ENCODE measurements around the gene LDAH. TPM values are rescaled to one million over a fixed set of nuclear protein-coding genes. Genes with fewer than 3 reads are reported as not detected.

The LDAH gene
- polyA plus RNA-seq, 1 experiment = 31.4 TPM

- Histone ChIP-seq H3K27ac (ENCODE audit: low read depth, low read length) (no peak overlapping the region), H3K27me3 (ENCODE audit: control insufficient read depth, insufficient read depth, low read length) (peaks cover 93% of the 10 kb centered on the region), H3K9me3 (ENCODE audit: control insufficient read depth, insufficient read depth, low read length) (peaks cover 4% of the 10 kb centered on the region; the same call in 1 of the 2 replicates), H3K4me3 (ENCODE audit: low read depth, low read length) (peak overlapping the region; percentile 41; the same call in 1 of the 2 replicates)
- TF ChIP-seq CTCF (IDR thresholded peaks at IDR 0.05; ENCODE audit: low read depth, low read length) = no peak
- POLR2A ChIA-PET = no interaction called here
- no peak for DNase-seq (ENCODE audit: low read depth, low spot score)
- CTCF ChIA-PET = interaction anchor here (2.6 kb wide), 1 partner anchor 16 kb away, joined by 7 read pairs; no protein-coding TSS in a partner anchor
Observed at GRCh38 chr2:20667531-20668401, 155.1 kb downstream of the LDAH start.

GRCh38 chr2:20667151-20667530 is 155.8 kb downstream of the LDAH start:
- Histone ChIP-seq H3K27me3 (ENCODE audit: control insufficient read depth, insufficient read depth, low read length) (peaks cover 93% of the 10 kb centered on the region), H3K4me3 (ENCODE audit: low read depth, low read length) (peak overlapping the region; percentile 41; the same call in 1 of the 2 replicates), H3K27ac (ENCODE audit: low read depth, low read length) (no peak overlapping the region), H3K9me3 (ENCODE audit: control insufficient read depth, insufficient read depth, low read length) (peaks cover 4% of the 10 kb centered on the region; the same call in 1 of the 2 replicates)
- POLR2A ChIA-PET = no interaction called here
- CTCF ChIA-PET = interaction anchor here (2.6 kb wide), 1 partner anchor 16 kb away, joined by 7 read pairs; no protein-coding TSS in a partner anchor
- TF ChIP-seq CTCF (IDR thresholded peaks at IDR 0.05; ENCODE audit: low read depth, low read length) = no peak
- DNase-seq (ENCODE audit: low read depth, low spot score) = no peak

GRCh38 chr2:20666304-20667150 is 156.4 kb downstream of the LDAH start, which contains the start of gene GDF7:
GDF7 (plus strand) TSS chr2:20667144; CDS start chr2:20667240, 96 bp downstream.
- ChIA-PET CTCF (interaction anchor here (0.9 to 2.6 kb wide), 4 partner anchors 10 to 297 kb away, joined by 3 to 7 read pairs (median 5); no protein-coding TSS in a partner anchor), POLR2A (no interaction called here)
- DNase-seq (ENCODE audit: low read depth, low spot score) = no peak
- peak; percentile 11; the same call in 1 of the 2 replicates for TF ChIP-seq CTCF (IDR thresholded peaks at IDR 0.05; ENCODE audit: low read depth, low read length)
- H3K27me3 ChIP-seq (ENCODE audit: control insufficient read depth, insufficient read depth, low read length) = peaks cover 93% of the 10 kb centered on the region
- H3K4me3 ChIP-seq (ENCODE audit: low read depth, low read length) = peak within 1 kb of the TSS; percentile 41
- H3K9me3 ChIP-seq (ENCODE audit: control insufficient read depth, insufficient read depth, low read length) = peaks cover 4% of the 10 kb centered on the region; the same call in 1 of the 2 replicates
- H3K27ac ChIP-seq (ENCODE audit: low read depth, low read length) = no peak within 1 kb of the TSS

- POLR2A ChIA-PET = no interaction called here
- no peak overlapping the region for H3K4me3 ChIP-seq (ENCODE audit: low read depth, low read length)
Observed at GRCh38 chr2:20666005-20666303, 156.9 kb downstream of the LDAH start.

More at GRCh38 chr2:20666005-20666303, 156.9 kb downstream of the LDAH start:
- DNase-seq (ENCODE audit: low read depth, low spot score) = no peak
- no peaks in the 10 kb centered on the region; the same call in 1 of the 2 replicates for H3K9me3 ChIP-seq (ENCODE audit: control insufficient read depth, insufficient read depth, low read length)
- H3K27ac ChIP-seq (ENCODE audit: low read depth, low read length) = no peak overlapping the region
- CTCF ChIA-PET = interaction anchor here (0.9 to 2.6 kb wide), 4 partner anchors 11 to 297 kb away, joined by 3 to 7 read pairs (median 5); no protein-coding TSS in a partner anchor
- TF ChIP-seq CTCF (IDR thresholded peaks at IDR 0.05; ENCODE audit: low read depth, low read length) = no peak
- peaks cover 90% of the 10 kb centered on the region for H3K27me3 ChIP-seq (ENCODE audit: control insufficient read depth, insufficient read depth, low read length)
